Measurements from ENCODE around the gene CPM. TPM values are rescaled to one million over a fixed set of nuclear protein-coding genes. Genes with fewer than 3 reads are reported as not detected.

Gene CPM
- total RNA-seq, 3 donors from 2014 or later (not counting 1 experiment from before 2014, with no cell fraction given), result 0.25 to 1.6 (median 0.68) TPM

- Histone ChIP-seq H3K36me3 (ENCODE audit: control insufficient read depth, insufficient read depth, low read length) (no peaks in the 10 kb centered on the region), H3K9me3 (ENCODE audit: control insufficient read depth, insufficient read depth, low read length) (no peaks in the 10 kb centered on the region), H3K27me3 (ENCODE audit: control insufficient read depth, insufficient read depth, low read length) (no peaks in the 10 kb centered on the region), H3K27ac (ENCODE audit: low read length) (no peak overlapping the region), H3K4me3 (ENCODE audit: low read length) (no peak overlapping the region), H3K4me1 (ENCODE audit: control insufficient read depth, insufficient read depth, low read length) (no peaks in the 10 kb centered on the region)
- TF ChIP-seq CTCF (IDR thresholded peaks at IDR 0.05), result no peak
- Mint-ChIP-seq H3K36me3 (no peaks in the 10 kb centered on the region), H3K9me3 (peaks cover 0 to 2% of the 10 kb centered on the region in 2 donors), H3K27ac (no peak overlapping the region), H3K27me3 (ENCODE audit: low read depth in 2 of 2) (peaks cover 3 to 17% of the 10 kb centered on the region in 2 donors), H3K4me3 (no peak overlapping the region), H3K4me1 (no peaks in the 10 kb centered on the region)
- DNase-seq, result no peak
- WGBS (ENCODE audit: insufficient coverage), result 86% methylated on average over 2 of the region's 3 CpGs
- intact Hi-C loops (cut with micrococcal nuclease), result no loop called here
- ATAC-seq, result no peak
Observed at GRCh38 chr12:68975811-68976210, 42.8 kb upstream of the CPM start.

GRCh38 chr12:68972595-68972994, 39.6 kb upstream of the CPM start:
- Histone ChIP-seq H3K36me3 (ENCODE audit: control insufficient read depth, insufficient read depth, low read length) (no peaks in the 10 kb centered on the region), H3K4me1 (ENCODE audit: control insufficient read depth, insufficient read depth, low read length) (no peaks in the 10 kb centered on the region), H3K27ac (ENCODE audit: low read length) (no peak overlapping the region), H3K27me3 (ENCODE audit: control insufficient read depth, insufficient read depth, low read length) (no peaks in the 10 kb centered on the region), H3K4me3 (ENCODE audit: low read length) (no peak overlapping the region), H3K9me3 (ENCODE audit: control insufficient read depth, insufficient read depth, low read length) (no peaks in the 10 kb centered on the region)
- no peak for DNase-seq
- intact Hi-C loops (cut with micrococcal nuclease), result no loop called here
- H3K27me3 Mint-ChIP-seq (ENCODE audit: low read depth in 2 of 2), result peaks cover 0 to 3% of the 10 kb centered on the region in 2 donors
- no peak for ATAC-seq
- H3K27ac Mint-ChIP-seq, result no peak overlapping the region
- TF ChIP-seq CTCF (IDR thresholded peaks at IDR 0.05), result no peak
- no peaks in the 10 kb centered on the region for H3K36me3 Mint-ChIP-seq
- 56% methylated on average over 1 of the region's 2 CpGs for WGBS (ENCODE audit: insufficient coverage)
- H3K4me3 Mint-ChIP-seq, result no peak overlapping the region
- no peaks in the 10 kb centered on the region for H3K9me3 Mint-ChIP-seq
- H3K4me1 Mint-ChIP-seq, result no peaks in the 10 kb centered on the region

- 93% methylated on average over 7 of the region's 8 CpGs for WGBS (ENCODE audit: insufficient coverage)
- H3K4me3 Mint-ChIP-seq, result no peak overlapping the region
- no peaks in the 10 kb centered on the region for H3K4me1 ChIP-seq (ENCODE audit: control insufficient read depth, insufficient read depth, low read length)
- intact Hi-C loops (cut with micrococcal nuclease), result no loop called here
- no peaks in the 10 kb centered on the region for H3K9me3 ChIP-seq (ENCODE audit: control insufficient read depth, insufficient read depth, low read length)
- H3K36me3 ChIP-seq (ENCODE audit: control insufficient read depth, insufficient read depth, low read length), result no peaks in the 10 kb centered on the region
- no peaks in the 10 kb centered on the region for H3K9me3 Mint-ChIP-seq
- no peak for TF ChIP-seq CTCF (IDR thresholded peaks at IDR 0.05)
- H3K4me3 ChIP-seq (ENCODE audit: low read length), result no peak overlapping the region
- DNase-seq (no peak), ATAC-seq (no peak)
- H3K36me3 Mint-ChIP-seq, result no peaks in the 10 kb centered on the region
- H3K27me3 ChIP-seq (ENCODE audit: control insufficient read depth, insufficient read depth, low read length), result no peaks in the 10 kb centered on the region
- no peaks in the 10 kb centered on the region for H3K4me1 Mint-ChIP-seq
- no peak overlapping the region for H3K27ac Mint-ChIP-seq
- H3K27me3 Mint-ChIP-seq (ENCODE audit: low read depth in 2 of 2), result peaks cover 0 to 3% of the 10 kb centered on the region in 2 donors
- H3K27ac ChIP-seq (ENCODE audit: low read length), result no peak overlapping the region
Observed at GRCh38 chr12:68971404-68971803, 38.4 kb upstream of the CPM start.

GRCh38 chr12:68970951-68971350, 38.0 kb upstream of the CPM start:
- Histone ChIP-seq H3K9me3 (ENCODE audit: control insufficient read depth, insufficient read depth, low read length) (no peaks in the 10 kb centered on the region), H3K4me1 (ENCODE audit: control insufficient read depth, insufficient read depth, low read length) (no peaks in the 10 kb centered on the region), H3K27me3 (ENCODE audit: control insufficient read depth, insufficient read depth, low read length) (no peaks in the 10 kb centered on the region), H3K27ac (ENCODE audit: low read length) (no peak overlapping the region), H3K4me3 (ENCODE audit: low read length) (no peak overlapping the region), H3K36me3 (ENCODE audit: control insufficient read depth, insufficient read depth, low read length) (no peaks in the 10 kb centered on the region)
- H3K9me3 Mint-ChIP-seq, result no peaks in the 10 kb centered on the region
- H3K27me3 Mint-ChIP-seq (ENCODE audit: low read depth in 2 of 2), result peaks cover 0 to 3% of the 10 kb centered on the region in 2 donors
- no peak for DNase-seq
- H3K27ac Mint-ChIP-seq, result no peak overlapping the region
- no peaks in the 10 kb centered on the region for H3K36me3 Mint-ChIP-seq
- intact Hi-C loops (cut with micrococcal nuclease), result no loop called here
- no CpG with 5 or more reads among the region's 1 CpG for whole genome bisulfite sequencing (ENCODE audit: insufficient coverage)
- H3K4me1 Mint-ChIP-seq, result no peaks in the 10 kb centered on the region
- no peak for TF ChIP-seq CTCF (IDR thresholded peaks at IDR 0.05)
- H3K4me3 Mint-ChIP-seq, result no peak overlapping the region
- no peak for ATAC-seq

Measured in natural killer cell (primary cell).